ENCODE data around the gene ACOXL. TPM values are rescaled to one million over a fixed set of nuclear protein-coding genes. Genes with fewer than 3 reads are reported as not detected.

Gene ACOXL
- polyA plus RNA-seq, 3 donors = 0.35 TPM; not detected in 2

DNA sequence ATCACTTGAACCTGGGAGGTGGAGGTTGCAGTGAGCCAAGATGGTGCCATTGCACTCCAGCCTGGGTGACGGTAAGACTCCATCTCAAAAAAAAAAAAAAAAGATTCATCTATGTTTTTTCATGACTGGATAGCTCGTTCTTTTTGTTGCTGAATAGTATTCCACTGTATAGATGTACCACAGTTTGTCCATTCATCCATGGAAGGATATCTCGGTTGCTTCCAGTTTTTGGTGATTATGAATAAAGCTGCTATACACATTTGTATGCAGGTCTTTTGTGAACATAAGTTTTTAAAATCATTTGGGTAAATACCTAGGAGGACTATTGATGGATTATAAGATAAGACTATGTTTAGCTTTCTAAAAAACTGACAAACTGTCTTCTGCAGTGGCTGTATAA, 90.8 kb downstream of the ACOXL start:
- intact Hi-C loops (cut with micrococcal nuclease) = no loop called here
- Mint-ChIP-seq H3K9me3 (peaks cover 0 to 7% (median 3%) of the 10 kb centered on the region in 7 donors), H3K36me3 (no peaks in the 10 kb centered on the region), H3K4me1 (peaks cover 16% of the 10 kb centered on the region), H3K27ac (no peak overlapping the region), H3K4me3 (no peak overlapping the region), H3K27me3 (ENCODE audit: low read depth in 3 of 3) (peaks cover 7 to 17% (median 12%) of the 10 kb centered on the region in 3 donors)
- no peaks in the 10 kb centered on the region for H3K9me3 ChIP-seq (replicated peaks in 1 of 2; ENCODE audit: control insufficient read depth in 1 of 2, insufficient read depth in 1 of 2, low read length in 2 of 2)
- H4K20me1 ChIP-seq (ENCODE audit: insufficient read depth, low read length) = no peaks in the 10 kb centered on the region
- TF ChIP-seq, protein P1, sequence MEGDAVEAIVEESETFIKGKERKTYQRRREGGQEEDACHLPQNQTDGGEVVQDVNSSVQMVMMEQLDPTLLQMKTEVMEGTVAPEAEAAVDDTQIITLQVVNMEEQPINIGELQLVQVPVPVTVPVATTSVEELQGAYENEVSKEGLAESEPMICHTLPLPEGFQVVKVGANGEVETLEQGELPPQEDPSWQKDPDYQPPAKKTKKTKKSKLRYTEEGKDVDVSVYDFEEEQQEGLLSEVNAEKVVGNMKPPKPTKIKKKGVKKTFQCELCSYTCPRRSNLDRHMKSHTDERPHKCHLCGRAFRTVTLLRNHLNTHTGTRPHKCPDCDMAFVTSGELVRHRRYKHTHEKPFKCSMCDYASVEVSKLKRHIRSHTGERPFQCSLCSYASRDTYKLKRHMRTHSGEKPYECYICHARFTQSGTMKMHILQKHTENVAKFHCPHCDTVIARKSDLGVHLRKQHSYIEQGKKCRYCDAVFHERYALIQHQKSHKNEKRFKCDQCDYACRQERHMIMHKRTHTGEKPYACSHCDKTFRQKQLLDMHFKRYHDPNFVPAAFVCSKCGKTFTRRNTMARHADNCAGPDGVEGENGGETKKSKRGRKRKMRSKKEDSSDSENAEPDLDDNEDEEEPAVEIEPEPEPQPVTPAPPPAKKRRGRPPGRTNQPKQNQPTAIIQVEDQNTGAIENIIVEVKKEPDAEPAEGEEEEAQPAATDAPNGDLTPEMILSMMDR (IDR thresholded peaks at IDR 0.05) = no peak
- DNase-seq = no peak
- no peak overlapping the region for H3K9ac ChIP-seq (ENCODE audit: insufficient read depth, low read length, poor library complexity, severe bottlenecking)
- H3K79me2 ChIP-seq (ENCODE audit: insufficient read depth, low read length) = no peaks in the 10 kb centered on the region
- no CpG with 5 or more reads among the region's 3 CpGs for WGBS (ENCODE audit: insufficient coverage)
- H3K27ac ChIP-seq (ENCODE audit: low read depth in 1 of 2, low read length in 2 of 2) = no peak overlapping the region
- H3K4me1 ChIP-seq (ENCODE audit: control insufficient read depth in 1 of 2, insufficient read depth in 2 of 2, low read length in 2 of 2) = peaks cover 12 to 15% of the 10 kb centered on the region in 2 donors
- H3K4me2 ChIP-seq (replicated peaks; ENCODE audit: extremely low read depth, low read length, poor library complexity, severe bottlenecking) = no peak overlapping the region
- no peak overlapping the region for H3K4me3 ChIP-seq (replicated peaks in 1 of 3; ENCODE audit: low read depth in 2 of 3, low read length in 3 of 3)
- no peaks in the 10 kb centered on the region for H3K36me3 ChIP-seq (replicated peaks in 1 of 2; ENCODE audit: control insufficient read depth in 1 of 2, insufficient read depth in 2 of 2, low read length in 2 of 2)
- no peaks in the 10 kb centered on the region for H3K27me3 ChIP-seq (ENCODE audit: control insufficient read depth in 2 of 2, insufficient read depth in 2 of 2, low read length in 2 of 2)
- no peak overlapping the region for H2AFZ ChIP-seq (ENCODE audit: insufficient read depth, low read depth, low read length, poor library complexity, severe bottlenecking)

DNA sequence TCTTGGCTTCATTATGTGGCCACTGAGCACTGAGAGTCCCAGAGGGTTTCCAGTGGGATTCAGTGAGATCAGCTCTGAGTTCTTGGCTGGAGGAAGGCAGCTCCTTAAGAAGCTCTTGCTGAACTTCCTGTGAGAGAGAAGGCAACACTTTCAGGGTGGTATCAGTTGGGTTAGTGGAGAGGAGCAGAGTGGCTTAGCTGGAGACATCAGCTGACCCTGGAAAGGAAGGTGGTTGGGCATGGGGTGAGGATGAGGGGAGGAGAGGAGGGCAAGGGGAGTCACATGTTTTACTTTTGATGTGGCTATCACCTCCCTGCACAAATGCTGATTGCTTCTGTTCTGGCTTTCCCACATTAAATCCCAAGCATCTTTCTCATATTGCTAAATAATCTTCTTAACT, 95.1 kb downstream of the ACOXL start:
- H3K4me1 ChIP-seq (ENCODE audit: control insufficient read depth in 1 of 2, insufficient read depth in 2 of 2, low read length in 2 of 2) = no peaks in the 10 kb centered on the region
- H3K9me3 ChIP-seq (replicated peaks in 1 of 2; ENCODE audit: control insufficient read depth in 1 of 2, insufficient read depth in 1 of 2, low read length in 2 of 2) = no peaks in the 10 kb centered on the region
- Mint-ChIP-seq H3K36me3 (no peaks in the 10 kb centered on the region), H3K27me3 (ENCODE audit: low read depth in 3 of 3) (peaks cover 8 to 12% (median 9%) of the 10 kb centered on the region in 3 donors), H3K4me1 (no peaks in the 10 kb centered on the region), H3K9me3 (peaks cover 0 to 7% (median 3%) of the 10 kb centered on the region in 7 donors), H3K4me3 (no peak overlapping the region), H3K27ac (no peak overlapping the region)
- intact Hi-C loops (cut with micrococcal nuclease) = no loop called here
- no peak overlapping the region for H3K4me2 ChIP-seq (replicated peaks; ENCODE audit: extremely low read depth, low read length, poor library complexity, severe bottlenecking)
- no peaks in the 10 kb centered on the region for H3K36me3 ChIP-seq (replicated peaks in 1 of 2; ENCODE audit: control insufficient read depth in 1 of 2, insufficient read depth in 2 of 2, low read length in 2 of 2)
- no peaks in the 10 kb centered on the region for H3K27me3 ChIP-seq (ENCODE audit: control insufficient read depth in 2 of 2, insufficient read depth in 2 of 2, low read length in 2 of 2)
- no peak overlapping the region for H3K9ac ChIP-seq (ENCODE audit: insufficient read depth, low read length, poor library complexity, severe bottlenecking)
- H4K20me1 ChIP-seq (ENCODE audit: insufficient read depth, low read length) = no peaks in the 10 kb centered on the region
- H3K27ac ChIP-seq (ENCODE audit: low read depth in 1 of 2, low read length in 2 of 2) = no peak overlapping the region
- DNase-seq = no peak
- no peak overlapping the region for H3K4me3 ChIP-seq (replicated peaks in 1 of 3; ENCODE audit: low read depth in 2 of 3, low read length in 3 of 3)
- no peak overlapping the region for H2AFZ ChIP-seq (ENCODE audit: insufficient read depth, low read depth, low read length, poor library complexity, severe bottlenecking)
- TF ChIP-seq, protein P1 (IDR thresholded peaks at IDR 0.05) = no peak
- no peaks in the 10 kb centered on the region for H3K79me2 ChIP-seq (ENCODE audit: insufficient read depth, low read length)
